Kidney epithelial cell (primary cell): ENCODE results near the gene IGF2. TPM values are rescaled to one million over a fixed set of nuclear protein-coding genes. Genes with fewer than 3 reads are reported as not detected.

Experiments
- DNase-seq: peaks from one replicate; pipeline ENCODE4 v3.0.0-alpha.2; 2010; ENCODE audit warnings: low read depth
- H3K27me3 ChIP-seq: 2 replicates; pipeline ENCODE4 v1.6.0; 2011; ENCODE audit warnings: low read length; ENCODE audit not compliant: control insufficient read depth, insufficient read depth
- H3K36me3 ChIP-seq: 2 replicates; pipeline ENCODE4 v1.5.1; 2011; ENCODE audit warnings: low read length; ENCODE audit not compliant: control insufficient read depth, insufficient read depth
- H3K4me3 ChIP-seq: 2 replicates; pipeline ENCODE4 v1.5.1; 2011; ENCODE audit warnings: low read depth, mild to moderate bottlenecking, control low read depth, low read length
- total RNA-seq: library from RNA; depleted of rRNA; stranded (reverse); fragments of >200 nt; gene quantifications from 2 replicates; pipeline ENCODE4 v1.2.3, GENCODE V29; 2015
- TF ChIP-seq, protein P1 (sequence below): IDR thresholded peaks from 2 replicates; pipeline ENCODE4 v1.5.1; 2011; ENCODE audit warnings: mild to moderate bottlenecking, moderate library complexity, low read length, control low read depth, inconsistent platforms; ENCODE audit not compliant: insufficient read depth, poor library complexity, severe bottlenecking

IGF2 gene
- total RNA-seq, 1 donor from 2014 or later = 8.7 TPM

DNA sequence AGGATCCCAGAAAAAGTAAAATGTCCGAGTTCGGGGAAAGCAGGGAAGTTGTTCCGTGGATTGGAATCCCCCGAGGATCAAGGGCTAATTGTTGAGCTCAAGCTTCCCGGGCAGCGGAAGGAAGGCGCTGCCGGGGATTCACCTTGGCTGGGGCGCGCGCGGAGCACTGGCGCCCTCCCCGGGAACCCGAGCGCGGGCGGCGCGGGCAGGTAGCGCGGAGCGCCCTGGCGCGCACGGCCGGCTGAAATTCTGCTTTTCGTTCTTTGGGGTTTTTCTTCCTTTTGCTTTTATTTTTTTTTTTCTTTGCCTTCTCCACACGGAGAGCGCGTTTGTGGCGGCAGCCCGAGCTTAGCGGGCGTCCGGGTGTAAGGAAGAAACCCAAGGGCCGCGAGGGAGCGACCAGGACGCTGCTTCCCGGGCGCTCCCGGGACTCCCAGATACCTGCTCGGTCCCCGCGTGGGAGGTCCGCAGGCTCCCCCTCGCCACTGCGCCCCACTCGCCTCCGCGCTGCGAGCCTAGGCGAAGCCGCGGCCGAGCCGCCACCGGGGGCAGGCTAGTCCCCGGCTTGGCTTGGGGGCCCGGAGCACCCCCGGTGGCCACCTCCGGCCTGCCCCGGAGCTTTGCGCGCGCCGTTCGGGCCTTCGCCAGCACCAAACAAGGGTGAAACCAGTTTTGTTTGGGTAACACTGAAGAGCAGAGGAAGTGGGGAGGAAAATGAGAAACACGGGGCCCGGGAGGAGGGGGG lies 4.8 kb upstream of the IGF2 start:
- TF ChIP-seq, protein P1, sequence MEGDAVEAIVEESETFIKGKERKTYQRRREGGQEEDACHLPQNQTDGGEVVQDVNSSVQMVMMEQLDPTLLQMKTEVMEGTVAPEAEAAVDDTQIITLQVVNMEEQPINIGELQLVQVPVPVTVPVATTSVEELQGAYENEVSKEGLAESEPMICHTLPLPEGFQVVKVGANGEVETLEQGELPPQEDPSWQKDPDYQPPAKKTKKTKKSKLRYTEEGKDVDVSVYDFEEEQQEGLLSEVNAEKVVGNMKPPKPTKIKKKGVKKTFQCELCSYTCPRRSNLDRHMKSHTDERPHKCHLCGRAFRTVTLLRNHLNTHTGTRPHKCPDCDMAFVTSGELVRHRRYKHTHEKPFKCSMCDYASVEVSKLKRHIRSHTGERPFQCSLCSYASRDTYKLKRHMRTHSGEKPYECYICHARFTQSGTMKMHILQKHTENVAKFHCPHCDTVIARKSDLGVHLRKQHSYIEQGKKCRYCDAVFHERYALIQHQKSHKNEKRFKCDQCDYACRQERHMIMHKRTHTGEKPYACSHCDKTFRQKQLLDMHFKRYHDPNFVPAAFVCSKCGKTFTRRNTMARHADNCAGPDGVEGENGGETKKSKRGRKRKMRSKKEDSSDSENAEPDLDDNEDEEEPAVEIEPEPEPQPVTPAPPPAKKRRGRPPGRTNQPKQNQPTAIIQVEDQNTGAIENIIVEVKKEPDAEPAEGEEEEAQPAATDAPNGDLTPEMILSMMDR = no peak
- H3K4me3 ChIP-seq = no peak overlapping the region
- peaks cover 90% of the 10 kb centered on the region for H3K27me3 ChIP-seq
- no peaks in the 10 kb centered on the region for H3K36me3 ChIP-seq
- DNase-seq = no peak

DNA sequence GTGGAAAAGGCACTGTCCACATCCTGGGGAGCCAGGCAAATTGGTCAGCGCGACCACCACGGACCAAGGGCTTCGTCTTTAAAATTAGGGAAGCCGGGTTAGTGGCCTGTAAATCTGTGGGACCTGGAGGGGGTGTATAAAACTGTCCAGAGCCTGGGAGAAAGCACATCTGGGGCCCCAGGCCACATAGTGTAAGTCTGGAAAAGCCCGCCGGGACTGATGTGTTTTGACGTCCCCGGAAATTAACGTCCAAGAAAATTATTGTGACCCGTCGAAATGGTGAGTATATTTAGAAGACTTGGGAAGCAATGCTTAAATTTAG lies 4.2 kb upstream of the IGF2 start:
- Histone ChIP-seq H3K27me3 (peaks cover 90% of the 10 kb centered on the region), H3K36me3 (no peaks in the 10 kb centered on the region), H3K4me3 (no peak overlapping the region)
- TF ChIP-seq, protein P1 = no peak
- DNase-seq = no peak

DNA sequence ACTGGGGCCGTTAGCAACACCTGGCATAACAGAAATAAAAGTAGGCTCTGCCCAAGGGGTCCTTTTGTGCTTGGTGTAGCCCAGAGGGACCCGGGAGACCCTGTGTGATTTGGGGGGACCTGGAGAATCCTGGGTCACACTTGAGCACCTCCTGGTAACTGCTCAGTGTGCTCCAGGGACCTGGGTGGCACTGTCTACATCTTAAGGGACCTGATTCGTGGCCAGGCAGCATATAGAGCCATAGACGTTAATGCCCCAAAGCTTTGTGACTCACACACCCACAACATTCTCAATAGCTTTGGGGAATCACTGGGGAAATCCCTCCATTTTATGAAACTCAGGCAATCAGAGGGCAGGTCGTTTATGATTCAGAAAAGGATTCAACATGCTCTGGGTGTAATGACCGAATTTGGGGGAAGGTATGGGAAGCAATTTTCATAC lies 3.6 kb upstream of the IGF2 start:
- H3K4me3 ChIP-seq = no peak overlapping the region
- H3K36me3 ChIP-seq = no peaks in the 10 kb centered on the region
- peaks cover 88% of the 10 kb centered on the region for H3K27me3 ChIP-seq
- no peak for DNase-seq
- TF ChIP-seq, protein P1 = no peak

DNA sequence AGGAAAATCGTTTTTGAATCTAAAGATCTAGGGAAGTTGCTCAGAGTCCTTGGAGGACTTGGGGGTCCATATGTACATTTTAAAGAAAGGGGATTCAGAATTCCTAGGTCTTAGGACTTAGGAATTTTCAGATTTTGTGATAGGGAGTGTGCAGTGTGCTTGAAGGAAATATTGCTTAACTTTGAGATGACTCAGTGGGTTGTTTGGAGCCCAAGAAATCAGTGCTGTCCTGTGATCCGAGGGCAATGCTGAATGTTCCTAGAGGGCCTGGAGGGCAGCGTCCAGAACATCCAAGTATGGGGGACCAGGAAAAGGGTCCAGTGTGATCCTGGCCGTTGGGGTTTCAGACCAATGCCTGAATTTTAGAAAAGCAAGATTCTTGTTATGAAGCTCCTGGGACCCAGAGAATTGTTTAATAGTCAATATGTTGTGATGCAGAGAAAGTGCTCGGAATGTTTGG lies 3.1 kb upstream of the IGF2 start:
- TF ChIP-seq, protein P1 = no peak
- no peaks in the 10 kb centered on the region for H3K36me3 ChIP-seq
- no peak overlapping the region for H3K4me3 ChIP-seq
- DNase-seq = no peak
- peaks cover 88% of the 10 kb centered on the region for H3K27me3 ChIP-seq

DNA sequence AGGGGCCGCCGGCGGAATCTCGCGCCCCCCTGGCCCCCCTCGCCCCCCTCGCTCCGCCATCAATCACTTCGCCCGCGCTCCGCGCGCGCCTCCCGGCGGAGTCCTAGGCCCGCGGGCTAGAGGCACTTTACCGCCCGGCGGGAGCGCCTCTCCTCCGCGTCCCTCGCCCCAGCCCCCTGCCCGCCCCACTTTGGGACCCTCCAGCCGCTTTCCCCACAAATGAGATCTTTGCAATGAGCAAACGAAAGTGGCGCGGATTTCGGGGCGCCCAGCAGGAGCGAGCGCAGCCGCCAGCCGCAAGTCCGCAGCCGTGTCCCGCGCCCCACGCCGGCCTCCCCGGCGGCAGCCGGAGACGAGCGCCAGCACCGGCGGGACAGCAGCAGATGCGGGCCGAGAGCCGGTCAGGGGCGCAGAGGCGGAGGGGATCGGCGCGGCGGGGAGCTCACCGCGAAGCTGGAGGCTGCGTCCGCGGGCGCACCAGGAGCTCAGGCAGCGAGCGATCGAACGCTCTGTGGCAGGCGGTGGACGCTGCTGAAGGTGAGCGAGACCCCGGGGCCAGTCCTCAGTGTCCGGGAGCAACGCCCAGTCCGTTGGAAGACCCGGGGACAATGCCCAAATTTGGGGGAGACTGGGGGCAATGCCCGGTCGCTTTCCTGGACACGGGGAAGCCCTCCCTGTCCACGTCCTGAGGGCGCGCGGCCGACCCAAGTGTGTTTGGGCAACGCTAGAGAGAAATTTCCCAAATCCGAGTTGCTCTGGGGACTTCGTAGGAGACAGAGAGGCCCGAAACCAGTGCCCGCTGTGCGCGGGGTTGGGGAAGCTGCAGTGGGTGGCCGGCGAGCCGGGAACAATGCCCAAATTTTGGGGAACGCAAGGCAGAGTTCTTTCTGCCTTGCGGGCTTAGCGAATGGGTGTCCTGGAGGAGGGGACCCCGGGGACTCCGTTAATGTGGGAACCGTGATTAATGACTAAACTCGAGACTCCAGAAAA lies 1.5 kb upstream of the IGF2 start:
- Histone ChIP-seq H3K27me3 (peaks cover 88% of the 10 kb centered on the region), H3K4me3 (no peak overlapping the region), H3K36me3 (no peaks in the 10 kb centered on the region)
- TF ChIP-seq, protein P1 = no peak
- DNase-seq = no peak
